Vagina (tissue), 2 donors: Measurements from ENCODE around the gene GALNT17.

Source experiments
- CTCF ChIP-seq, 3 experiments: fragments of 450-650 bp in 2 of 3; fragments of 200-600 bp in 1 of 3; sonication (generic) in 1 of 3; IDR thresholded peaks; one replicate each; pipeline ENCODE4 v1.5.1; 2017 to 2019; ENCODE audit warnings: antibody characterized with exemption in 3 of 3, mild to moderate bottlenecking in 2 of 3, moderate library complexity in 2 of 3
- POLR2A ChIP-seq, 2 donors: fragments of 450-650 bp; IDR thresholded peaks; one replicate each; pipeline ENCODE4 v1.6.1; 2017; ENCODE audit warnings: antibody characterized with exemption in 2 of 2, mild to moderate bottlenecking in 2 of 2, moderate library complexity in 2 of 2
- POLR2AphosphoS5 ChIP-seq, 2 donors: sonication (generic); formaldehyde crosslinking; IDR thresholded peaks; one replicate each; pipeline ENCODE4 v1.9.0; 2017; ENCODE audit warnings: antibody characterized with exemption in 2 of 2, mild to moderate bottlenecking in 2 of 2, low read depth in 1 of 2; ENCODE audit not compliant: insufficient read depth in 1 of 2

- TF ChIP-seq CTCF (IDR thresholded peaks at IDR 0.05) (no peak), POLR2A (IDR thresholded peaks at IDR 0.05) (no peak), POLR2AphosphoS5 (IDR thresholded peaks at IDR 0.05; ENCODE audit: insufficient read depth in 1 of 2, low read depth in 1 of 2) (no peak)
These were observed 153.7 kb downstream of the GALNT17 start for GRCh38 chr7:71285571-71286145.
